GM12875 (cell line): Measurements from ENCODE around the gene PPIB.
A peak's percentile ranks its signal among the peaks of the same experiment; 100 is the strongest.

Experiments used
- H3K4me3 ChIP-seq: one replicate; pipeline ENCODE4 v1.5.1; 2011; ENCODE audit warnings: low read depth, low read length, control low read depth
- TF ChIP-seq, protein P1 (sequence below): IDR thresholded peaks from 2 replicates; pipeline ENCODE4 v1.5.1; 2011; ENCODE audit warnings: low read depth, mild to moderate bottlenecking, control low read depth, inconsistent platforms, low read length, moderate library complexity, borderline replicate concordance; ENCODE audit not compliant: insufficient read depth

The PPIB gene

DNA sequence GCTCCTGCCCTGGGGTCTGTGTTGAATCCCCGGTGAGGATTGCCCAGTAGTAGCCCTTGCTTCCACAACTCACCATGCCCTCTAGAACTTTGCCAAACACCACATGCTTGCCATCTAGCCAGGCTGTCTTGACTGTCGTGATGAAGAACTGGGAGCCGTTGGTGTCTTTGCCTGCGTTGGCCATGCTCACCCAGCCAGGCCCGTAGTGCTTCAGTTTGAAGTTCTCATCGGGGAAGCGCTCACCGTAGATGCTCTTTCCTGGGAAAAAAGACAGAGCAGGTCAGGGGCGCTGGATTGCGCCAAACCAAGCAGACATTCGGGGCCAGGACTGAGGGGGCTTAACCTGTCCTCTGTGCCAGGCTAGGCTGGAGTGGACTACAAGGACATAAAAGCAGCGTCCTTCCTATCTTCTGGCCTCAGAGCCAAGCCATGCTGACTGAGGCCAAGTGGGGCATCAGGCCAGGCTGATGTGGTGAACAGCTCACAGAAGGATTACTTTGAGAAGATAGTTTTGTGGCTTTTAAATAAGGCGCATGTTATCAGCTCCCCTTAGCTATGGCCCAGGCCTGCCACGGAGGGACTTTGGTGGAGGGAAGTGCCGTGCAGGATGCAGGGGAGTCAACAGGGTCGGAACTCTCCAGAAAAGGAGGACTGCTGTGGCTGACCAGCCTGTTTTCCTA lies 6.0 kb downstream of the PPIB start:
- TF ChIP-seq, protein P1, sequence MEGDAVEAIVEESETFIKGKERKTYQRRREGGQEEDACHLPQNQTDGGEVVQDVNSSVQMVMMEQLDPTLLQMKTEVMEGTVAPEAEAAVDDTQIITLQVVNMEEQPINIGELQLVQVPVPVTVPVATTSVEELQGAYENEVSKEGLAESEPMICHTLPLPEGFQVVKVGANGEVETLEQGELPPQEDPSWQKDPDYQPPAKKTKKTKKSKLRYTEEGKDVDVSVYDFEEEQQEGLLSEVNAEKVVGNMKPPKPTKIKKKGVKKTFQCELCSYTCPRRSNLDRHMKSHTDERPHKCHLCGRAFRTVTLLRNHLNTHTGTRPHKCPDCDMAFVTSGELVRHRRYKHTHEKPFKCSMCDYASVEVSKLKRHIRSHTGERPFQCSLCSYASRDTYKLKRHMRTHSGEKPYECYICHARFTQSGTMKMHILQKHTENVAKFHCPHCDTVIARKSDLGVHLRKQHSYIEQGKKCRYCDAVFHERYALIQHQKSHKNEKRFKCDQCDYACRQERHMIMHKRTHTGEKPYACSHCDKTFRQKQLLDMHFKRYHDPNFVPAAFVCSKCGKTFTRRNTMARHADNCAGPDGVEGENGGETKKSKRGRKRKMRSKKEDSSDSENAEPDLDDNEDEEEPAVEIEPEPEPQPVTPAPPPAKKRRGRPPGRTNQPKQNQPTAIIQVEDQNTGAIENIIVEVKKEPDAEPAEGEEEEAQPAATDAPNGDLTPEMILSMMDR, result no peak
- H3K4me3 ChIP-seq, result no peak overlapping the region

DNA sequence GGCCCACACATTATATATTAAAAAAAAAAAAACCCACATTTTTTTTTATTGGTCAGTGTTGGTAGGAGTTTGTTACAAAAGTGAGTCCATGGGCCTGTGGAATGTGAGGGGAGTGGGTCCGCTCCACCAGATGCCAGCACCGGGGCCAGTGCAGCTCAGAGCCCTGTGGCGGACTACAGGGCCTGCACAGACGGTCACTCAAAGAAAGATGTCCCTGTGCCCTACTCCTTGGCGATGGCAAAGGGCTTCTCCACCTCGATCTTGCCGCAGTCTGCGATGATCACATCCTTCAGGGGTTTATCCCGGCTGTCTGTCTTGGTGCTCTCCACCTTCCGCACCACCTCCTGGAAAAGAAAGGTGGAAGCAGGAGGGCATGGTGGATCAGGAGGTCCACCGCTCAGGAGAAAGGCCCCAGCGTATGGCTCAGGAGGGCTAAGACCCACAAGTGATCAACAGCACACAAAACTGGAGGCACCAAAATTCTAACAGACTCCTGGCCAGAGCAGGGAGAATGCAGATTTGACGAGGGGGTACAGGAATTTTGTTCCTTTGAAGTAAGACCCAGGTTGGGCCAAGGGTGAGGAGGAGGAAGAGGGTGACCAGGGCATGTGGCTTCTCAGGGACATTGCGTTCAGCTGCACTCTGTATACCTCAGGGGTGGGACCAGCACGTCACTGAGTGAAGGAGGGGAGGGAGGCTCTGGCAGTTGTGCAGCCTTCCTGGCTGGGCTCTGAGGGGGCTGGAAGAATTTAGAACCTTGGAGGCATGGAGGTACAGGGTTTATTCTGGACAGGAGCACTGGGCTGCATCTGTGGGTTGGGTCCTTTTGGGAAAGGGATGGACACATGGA lies 6.8 kb downstream of the PPIB start:
- TF ChIP-seq, protein P1, result no peak
- no peak overlapping the region for H3K4me3 ChIP-seq

DNA sequence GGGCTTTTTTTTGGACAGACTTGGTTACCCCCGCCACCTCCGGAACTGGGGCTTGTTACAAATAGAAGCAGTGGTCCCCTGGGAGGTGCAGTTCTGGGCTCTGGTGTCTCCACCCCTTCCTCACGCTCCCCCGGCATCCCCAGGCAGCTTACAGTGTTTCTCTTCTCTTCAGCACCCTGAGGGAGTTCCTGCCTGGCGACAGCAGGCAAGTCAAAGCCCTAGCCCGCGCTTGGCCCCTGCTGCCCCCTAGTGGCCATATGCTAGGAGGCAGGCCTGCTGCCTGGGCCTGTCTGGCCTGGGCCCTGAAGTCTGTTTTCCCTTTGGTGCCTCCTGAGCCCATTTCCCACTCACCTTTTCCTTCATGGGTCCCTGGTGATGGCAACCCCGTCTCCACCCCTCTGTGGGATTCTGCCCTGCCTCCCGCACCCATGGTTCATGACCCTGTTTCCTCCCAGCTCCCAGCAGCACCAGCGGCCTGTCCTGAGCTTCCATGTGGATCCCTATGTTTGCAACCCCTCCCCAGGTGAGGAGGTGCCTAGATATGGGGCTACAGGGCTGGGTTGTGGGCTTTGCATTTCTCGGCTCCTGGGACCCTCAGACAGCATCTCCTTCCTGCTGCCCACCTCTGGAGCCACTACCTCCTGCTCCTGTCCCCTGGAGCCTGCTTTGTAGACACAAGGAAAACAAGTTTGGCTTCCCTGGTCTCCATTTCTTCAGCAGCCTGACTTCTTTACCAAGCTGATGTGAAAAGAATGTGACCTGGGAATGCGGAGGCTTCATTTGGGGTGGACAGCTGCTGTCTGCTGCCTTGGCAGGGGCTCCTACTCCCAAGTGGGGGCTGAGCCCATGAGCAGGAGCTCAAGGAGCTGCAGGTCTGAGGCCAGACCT lies 9.1 kb downstream of the PPIB start:
- peak overlapping the region; percentile 97 for H3K4me3 ChIP-seq
- TF ChIP-seq, protein P1, result peak; percentile 100

DNA sequence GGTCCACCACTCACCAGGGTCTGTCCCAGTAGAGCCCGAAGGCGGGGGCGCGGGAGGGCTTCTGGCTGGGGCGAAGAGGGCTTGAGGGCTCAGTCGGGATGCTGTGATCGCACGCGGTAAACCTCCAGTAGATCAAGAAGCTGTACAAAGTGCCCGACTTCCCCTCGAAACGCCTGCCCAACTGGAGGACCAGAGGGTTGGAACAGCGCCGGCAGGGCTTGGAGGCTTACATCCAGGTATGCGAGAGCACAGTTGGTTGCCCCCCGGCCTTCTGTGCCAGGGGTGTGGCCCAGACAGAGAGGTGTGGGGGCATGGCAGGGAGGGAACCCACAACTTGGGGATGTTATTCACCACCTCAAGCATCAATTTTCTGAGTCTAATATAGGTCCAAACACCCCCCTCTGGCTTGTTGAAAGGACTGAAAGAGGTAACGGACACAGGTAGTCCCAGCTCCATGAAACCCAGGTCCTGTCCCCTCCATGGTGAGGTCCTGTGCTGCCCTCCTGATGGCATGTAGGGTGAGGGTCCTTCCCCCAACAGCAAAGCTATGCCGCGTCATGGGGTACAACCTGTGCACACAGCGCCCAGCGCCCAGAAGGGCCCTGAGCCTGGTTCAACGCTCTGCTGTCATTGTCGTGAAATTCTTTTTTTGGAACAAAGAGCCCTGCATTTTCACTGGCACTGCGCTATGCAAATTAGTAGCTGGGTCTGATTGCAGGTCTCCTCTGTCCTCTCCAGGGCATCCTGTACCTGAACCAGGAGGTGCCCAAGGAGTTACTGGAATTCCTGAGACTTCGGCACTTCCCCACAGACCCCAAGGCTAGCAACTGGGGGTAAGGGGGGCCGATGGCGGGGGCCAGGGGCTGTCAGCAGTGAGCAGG lies 10.1 kb downstream of the PPIB start:
- peak overlapping the region; percentile 97 for H3K4me3 ChIP-seq
- TF ChIP-seq, protein P1, result no peak

DNA sequence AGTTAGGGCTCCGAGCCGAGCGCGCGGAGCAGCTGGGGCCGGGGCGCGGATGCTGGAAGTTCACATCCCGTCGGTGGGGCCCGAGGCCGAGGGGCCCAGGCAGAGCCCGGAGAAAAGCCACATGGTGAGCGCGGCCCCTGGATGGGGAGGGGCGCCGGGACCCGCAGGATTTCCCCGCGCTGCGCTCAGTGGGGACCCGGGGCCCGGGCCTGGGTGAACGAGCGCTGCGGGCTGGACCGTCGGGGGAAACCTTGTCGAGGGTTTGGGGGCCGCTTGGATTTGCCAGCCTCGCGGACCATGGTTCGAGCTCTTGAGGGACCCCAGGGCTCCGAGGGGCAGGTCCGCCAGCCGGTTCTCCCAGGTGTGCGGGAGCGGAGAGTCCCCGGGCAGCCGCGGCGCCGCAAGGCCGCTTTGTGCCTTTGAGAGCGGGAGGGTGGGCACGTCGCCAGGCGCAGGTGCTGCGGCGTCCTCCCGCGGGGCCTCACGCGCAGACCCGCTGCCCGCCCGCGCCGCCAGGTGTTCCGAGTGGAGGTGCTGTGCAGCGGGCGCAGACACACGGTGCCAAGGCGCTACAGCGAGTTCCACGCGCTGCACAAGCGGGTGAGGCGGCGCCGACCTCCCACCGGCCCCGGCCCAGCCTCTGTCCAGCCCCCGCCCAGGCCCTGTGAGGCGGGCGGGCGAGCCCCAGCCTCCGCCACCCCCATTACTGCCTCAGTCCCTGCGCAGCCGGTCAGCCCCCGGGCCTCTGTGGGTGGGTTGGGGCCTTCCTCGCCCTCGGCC lies 10.9 kb downstream of the PPIB start, which contains the start of gene SNX22:
SNX22 (plus strand) TSS at position 5 of the 780 bp plus-strand sequence; CDS start at position 50, 45 bp downstream.
- TF ChIP-seq, protein P1, result no peak

More for the DNA sequence above, 10.9 kb downstream of the PPIB start, which contains the start of gene SNX22:
- H3K4me3 ChIP-seq, result peak within 1 kb of the TSS; percentile 97
